Measurements from ENCODE around the gene RPF1. TPM values are rescaled to one million over a fixed set of nuclear protein-coding genes. Genes with fewer than 3 reads are reported as not detected.

The RPF1 gene
- polyA plus RNA-seq, 1 donor from 2014 or later, result 64.3 TPM

DNA sequence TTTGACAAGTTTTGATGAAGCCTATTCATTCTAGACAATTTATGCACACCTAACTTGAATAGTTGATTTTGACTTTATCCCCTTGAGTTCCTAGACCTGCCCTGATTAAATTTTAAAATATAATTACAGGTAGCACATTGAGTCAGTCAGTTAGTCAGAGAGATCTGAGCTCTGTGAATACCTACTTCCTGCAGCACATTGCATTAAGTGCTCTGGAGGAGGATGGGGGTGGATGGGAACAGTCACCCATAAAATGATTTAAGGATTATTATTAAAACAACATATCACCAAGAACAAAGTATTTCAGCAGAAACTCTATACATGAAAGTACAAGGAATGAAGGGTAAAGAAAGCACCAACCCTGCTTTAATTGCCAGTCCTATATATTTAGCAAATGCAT lies 11.8 kb upstream of the RPF1 start:
- Histone ChIP-seq H3K27me3 (ENCODE audit: insufficient read depth, low read depth, low read length) (peaks cover 5% of the 10 kb centered on the region), H4K20me1 (ENCODE audit: insufficient read depth) (no peaks in the 10 kb centered on the region), H3K9ac (ENCODE audit: low read length) (no peak overlapping the region), H3K9me2 (ENCODE audit: insufficient read depth, low read length) (no peaks in the 10 kb centered on the region), H3K79me2 (replicated peaks; ENCODE audit: insufficient read depth, low read length) (no peaks in the 10 kb centered on the region), H3K9me3 (ENCODE audit: low read length) (no peaks in the 10 kb centered on the region), H3K4me3 (ENCODE audit: low read length) (no peak overlapping the region), H2AFZ (ENCODE audit: low read depth, low read length) (no peak overlapping the region), H3K27ac (ENCODE audit: low read length) (no peak overlapping the region), H3K4me2 (ENCODE audit: low read length) (no peak overlapping the region), H3F3A (ENCODE audit: insufficient read depth, low read length, poor library complexity, severe bottlenecking) (no peaks in the 10 kb centered on the region), H3K36me3 (ENCODE audit: insufficient read depth, low read length) (no peaks in the 10 kb centered on the region)
- TF ChIP-seq, protein P1, sequence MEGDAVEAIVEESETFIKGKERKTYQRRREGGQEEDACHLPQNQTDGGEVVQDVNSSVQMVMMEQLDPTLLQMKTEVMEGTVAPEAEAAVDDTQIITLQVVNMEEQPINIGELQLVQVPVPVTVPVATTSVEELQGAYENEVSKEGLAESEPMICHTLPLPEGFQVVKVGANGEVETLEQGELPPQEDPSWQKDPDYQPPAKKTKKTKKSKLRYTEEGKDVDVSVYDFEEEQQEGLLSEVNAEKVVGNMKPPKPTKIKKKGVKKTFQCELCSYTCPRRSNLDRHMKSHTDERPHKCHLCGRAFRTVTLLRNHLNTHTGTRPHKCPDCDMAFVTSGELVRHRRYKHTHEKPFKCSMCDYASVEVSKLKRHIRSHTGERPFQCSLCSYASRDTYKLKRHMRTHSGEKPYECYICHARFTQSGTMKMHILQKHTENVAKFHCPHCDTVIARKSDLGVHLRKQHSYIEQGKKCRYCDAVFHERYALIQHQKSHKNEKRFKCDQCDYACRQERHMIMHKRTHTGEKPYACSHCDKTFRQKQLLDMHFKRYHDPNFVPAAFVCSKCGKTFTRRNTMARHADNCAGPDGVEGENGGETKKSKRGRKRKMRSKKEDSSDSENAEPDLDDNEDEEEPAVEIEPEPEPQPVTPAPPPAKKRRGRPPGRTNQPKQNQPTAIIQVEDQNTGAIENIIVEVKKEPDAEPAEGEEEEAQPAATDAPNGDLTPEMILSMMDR (IDR thresholded peaks at IDR 0.05; ENCODE audit: poor library complexity, severe bottlenecking), result no peak
- no peak for TF ChIP-seq EP300 (conservative IDR thresholded peaks at IDR 0.05; ENCODE audit: poor library complexity, severe bottlenecking)
- TF ChIP-seq EZH2 (IDR thresholded peaks at IDR 0.05; ENCODE audit: borderline replicate concordance, insufficient read depth, low read length, poor library complexity, severe bottlenecking), result no peak
- TF ChIP-seq RAD21 (conservative IDR thresholded peaks at IDR 0.05), result no peak
- no peak for TF ChIP-seq SMC3 (conservative IDR thresholded peaks at IDR 0.05; ENCODE audit: poor library complexity)
- TF ChIP-seq, protein P2, sequence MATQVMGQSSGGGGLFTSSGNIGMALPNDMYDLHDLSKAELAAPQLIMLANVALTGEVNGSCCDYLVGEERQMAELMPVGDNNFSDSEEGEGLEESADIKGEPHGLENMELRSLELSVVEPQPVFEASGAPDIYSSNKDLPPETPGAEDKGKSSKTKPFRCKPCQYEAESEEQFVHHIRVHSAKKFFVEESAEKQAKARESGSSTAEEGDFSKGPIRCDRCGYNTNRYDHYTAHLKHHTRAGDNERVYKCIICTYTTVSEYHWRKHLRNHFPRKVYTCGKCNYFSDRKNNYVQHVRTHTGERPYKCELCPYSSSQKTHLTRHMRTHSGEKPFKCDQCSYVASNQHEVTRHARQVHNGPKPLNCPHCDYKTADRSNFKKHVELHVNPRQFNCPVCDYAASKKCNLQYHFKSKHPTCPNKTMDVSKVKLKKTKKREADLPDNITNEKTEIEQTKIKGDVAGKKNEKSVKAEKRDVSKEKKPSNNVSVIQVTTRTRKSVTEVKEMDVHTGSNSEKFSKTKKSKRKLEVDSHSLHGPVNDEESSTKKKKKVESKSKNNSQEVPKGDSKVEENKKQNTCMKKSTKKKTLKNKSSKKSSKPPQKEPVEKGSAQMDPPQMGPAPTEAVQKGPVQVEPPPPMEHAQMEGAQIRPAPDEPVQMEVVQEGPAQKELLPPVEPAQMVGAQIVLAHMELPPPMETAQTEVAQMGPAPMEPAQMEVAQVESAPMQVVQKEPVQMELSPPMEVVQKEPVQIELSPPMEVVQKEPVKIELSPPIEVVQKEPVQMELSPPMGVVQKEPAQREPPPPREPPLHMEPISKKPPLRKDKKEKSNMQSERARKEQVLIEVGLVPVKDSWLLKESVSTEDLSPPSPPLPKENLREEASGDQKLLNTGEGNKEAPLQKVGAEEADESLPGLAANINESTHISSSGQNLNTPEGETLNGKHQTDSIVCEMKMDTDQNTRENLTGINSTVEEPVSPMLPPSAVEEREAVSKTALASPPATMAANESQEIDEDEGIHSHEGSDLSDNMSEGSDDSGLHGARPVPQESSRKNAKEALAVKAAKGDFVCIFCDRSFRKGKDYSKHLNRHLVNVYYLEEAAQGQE (IDR thresholded peaks at IDR 0.05; ENCODE audit: borderline replicate concordance), result no peak
- no peak for TF ChIP-seq POLR2AphosphoS5 (IDR thresholded peaks at IDR 0.05)
- no peak for TF ChIP-seq TAF1 (IDR thresholded peaks at IDR 0.05; ENCODE audit: low read depth)
- TF ChIP-seq MXI1 (conservative IDR thresholded peaks at IDR 0.05; ENCODE audit: poor library complexity, severe bottlenecking), result no peak

DNA sequence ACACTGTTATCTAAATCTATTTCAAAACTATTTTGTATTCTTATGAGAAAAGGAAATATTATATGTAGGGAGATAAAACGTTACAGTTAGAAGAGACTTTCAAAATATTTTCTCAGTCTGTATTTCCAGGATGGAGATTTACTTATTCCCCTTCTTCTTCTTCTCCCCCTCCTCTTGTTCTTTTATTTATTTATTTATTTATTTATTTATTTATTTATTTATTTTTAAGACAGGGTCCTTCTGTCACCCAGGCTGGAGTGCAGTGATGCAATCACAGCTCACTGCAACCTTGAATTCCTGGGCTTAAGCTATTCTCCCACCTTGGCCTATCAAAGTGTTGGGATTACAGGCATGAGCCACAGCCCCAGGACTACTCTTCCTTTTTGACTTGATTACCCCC lies 2.8 kb upstream of the RPF1 start:
- Histone ChIP-seq H3K36me3 (ENCODE audit: insufficient read depth, low read length) (no peaks in the 10 kb centered on the region), H3K79me2 (replicated peaks; ENCODE audit: insufficient read depth, low read length) (peaks cover 16% of the 10 kb centered on the region), H3K27me3 (ENCODE audit: insufficient read depth, low read depth, low read length) (peaks cover 9% of the 10 kb centered on the region), H3K4me3 (ENCODE audit: low read length) (no peak overlapping the region), H3K27ac (ENCODE audit: low read length) (no peak overlapping the region), H3F3A (ENCODE audit: insufficient read depth, low read length, poor library complexity, severe bottlenecking) (peaks cover 6% of the 10 kb centered on the region), H2AFZ (ENCODE audit: low read depth, low read length) (no peak overlapping the region), H3K4me2 (ENCODE audit: low read length) (no peak overlapping the region), H3K9me3 (ENCODE audit: low read length) (no peaks in the 10 kb centered on the region), H3K9ac (ENCODE audit: low read length) (no peak overlapping the region), H3K9me2 (ENCODE audit: insufficient read depth, low read length) (no peaks in the 10 kb centered on the region), H4K20me1 (ENCODE audit: insufficient read depth) (no peaks in the 10 kb centered on the region)
- TF ChIP-seq, protein P1 (IDR thresholded peaks at IDR 0.05; ENCODE audit: poor library complexity, severe bottlenecking), result no peak
- TF ChIP-seq EZH2 (IDR thresholded peaks at IDR 0.05; ENCODE audit: borderline replicate concordance, insufficient read depth, low read length, poor library complexity, severe bottlenecking) (no peak), SMC3 (conservative IDR thresholded peaks at IDR 0.05; ENCODE audit: poor library complexity) (no peak), MXI1 (conservative IDR thresholded peaks at IDR 0.05; ENCODE audit: poor library complexity, severe bottlenecking) (no peak), POLR2AphosphoS5 (IDR thresholded peaks at IDR 0.05) (no peak), RAD21 (conservative IDR thresholded peaks at IDR 0.05) (no peak), TAF1 (IDR thresholded peaks at IDR 0.05; ENCODE audit: low read depth) (no peak), EP300 (conservative IDR thresholded peaks at IDR 0.05; ENCODE audit: poor library complexity, severe bottlenecking) (no peak)
- TF ChIP-seq, protein P2 (IDR thresholded peaks at IDR 0.05; ENCODE audit: borderline replicate concordance), result no peak

Data from neural cell (in vitro differentiated cells).